HG02798 (cell line): ENCODE measurements around the gene CDKN2B.
A peak's percentile ranks its signal among the peaks of the same experiment; 100 is the strongest.

Experiments used
- ATAC-seq: cut with Tn5 transposase; IDR thresholded peaks from one replicate; pipeline ENCODE4 v1.9.1; 2021; ENCODE audit warnings: mild to moderate bottlenecking; ENCODE audit not compliant: unreplicated experiment, poor library complexity

Gene CDKN2B

GRCh38 chr9:22036866-22037626, 27.9 kb upstream of the CDKN2B start:
- ATAC-seq, result no peak

DNA sequence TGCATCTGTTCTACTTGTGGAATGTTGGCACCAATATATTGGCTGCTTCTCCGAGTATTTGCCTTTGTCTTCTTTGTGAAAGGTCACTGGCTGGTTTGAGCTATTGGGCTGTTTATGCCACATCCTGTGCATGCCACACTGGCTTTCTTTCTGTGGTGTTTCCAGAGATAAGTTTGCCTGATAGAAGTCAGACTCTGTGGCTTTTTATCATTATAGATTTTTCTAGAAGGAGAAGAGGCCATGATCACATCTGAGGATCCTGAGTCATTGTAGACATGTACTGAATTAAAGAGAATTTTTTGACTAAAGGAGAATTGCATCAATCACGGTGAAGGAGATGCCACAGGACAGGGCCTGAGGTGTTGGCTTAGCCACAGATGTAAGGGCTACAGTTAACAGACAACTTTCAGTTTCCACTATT, 26.5 kb upstream of the CDKN2B start:
- ATAC-seq, result no peak

- peak; percentile 35 for ATAC-seq
Observed at GRCh38 chr9:22033012-22033630, 24.0 kb upstream of the CDKN2B start.

DNA sequence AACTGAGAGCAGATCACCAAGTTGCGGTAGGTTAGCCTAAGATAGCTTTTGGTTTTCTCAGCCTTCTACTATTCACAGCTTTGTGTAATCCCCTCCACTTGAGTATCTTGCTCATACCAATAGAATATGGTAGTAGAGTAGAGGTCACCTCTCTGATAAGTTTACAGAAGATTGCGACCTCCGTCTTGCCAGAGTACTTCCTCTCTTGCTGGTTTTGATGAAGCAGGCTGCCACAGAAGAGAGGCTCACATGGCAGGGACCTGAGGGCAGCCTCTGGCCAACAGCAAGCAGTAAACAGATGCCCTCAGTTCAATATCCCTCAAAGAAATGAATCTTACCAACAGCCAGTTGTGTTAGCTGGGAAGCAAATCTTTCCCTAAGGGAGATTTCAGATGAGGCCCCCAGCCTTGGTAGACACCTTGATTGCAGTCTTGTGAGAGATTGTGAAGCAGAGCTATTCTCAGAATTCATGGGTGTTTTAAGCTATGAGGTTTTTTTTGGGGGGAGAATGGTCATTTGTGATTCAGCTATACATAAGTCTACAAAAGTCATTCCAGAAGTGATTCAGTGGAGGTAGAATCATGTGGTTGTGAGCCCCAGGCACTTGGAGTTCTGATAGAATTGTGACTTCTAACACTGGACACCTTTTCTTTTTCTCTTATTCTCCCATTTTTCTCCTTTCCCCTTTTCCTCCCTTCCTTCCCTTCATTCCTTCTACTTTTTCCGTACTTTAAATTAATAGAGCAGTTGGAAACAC, 22.7 kb upstream of the CDKN2B start:
- no peak for ATAC-seq

DNA sequence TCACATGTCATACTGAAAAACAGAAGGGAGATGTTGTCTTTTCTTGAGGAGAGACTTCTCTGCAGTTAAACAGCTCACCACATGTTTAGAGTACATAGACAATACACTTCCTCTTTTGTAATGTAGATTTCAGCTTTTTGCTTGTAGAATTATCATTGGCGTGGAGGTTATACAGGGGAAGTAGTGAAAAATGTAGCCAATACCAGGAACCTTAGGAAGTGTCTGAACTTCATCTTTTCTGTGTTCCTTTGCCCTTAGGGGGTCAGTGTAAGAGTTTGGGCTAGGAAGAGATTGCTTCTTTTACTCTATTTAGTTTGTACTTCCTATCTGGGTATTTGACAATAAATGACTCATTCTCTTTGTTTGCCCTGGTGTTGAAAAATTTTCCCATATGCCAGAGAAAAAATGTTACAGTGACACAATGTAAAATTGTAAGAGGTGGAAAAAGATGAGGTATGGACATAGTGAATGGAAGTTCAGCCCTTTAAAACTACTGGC, 21.0 kb upstream of the CDKN2B start:
- peak; percentile 75 for ATAC-seq

- no peak for ATAC-seq
Observed at GRCh38 chr9:22029231-22029630, 20.1 kb upstream of the CDKN2B start.

DNA sequence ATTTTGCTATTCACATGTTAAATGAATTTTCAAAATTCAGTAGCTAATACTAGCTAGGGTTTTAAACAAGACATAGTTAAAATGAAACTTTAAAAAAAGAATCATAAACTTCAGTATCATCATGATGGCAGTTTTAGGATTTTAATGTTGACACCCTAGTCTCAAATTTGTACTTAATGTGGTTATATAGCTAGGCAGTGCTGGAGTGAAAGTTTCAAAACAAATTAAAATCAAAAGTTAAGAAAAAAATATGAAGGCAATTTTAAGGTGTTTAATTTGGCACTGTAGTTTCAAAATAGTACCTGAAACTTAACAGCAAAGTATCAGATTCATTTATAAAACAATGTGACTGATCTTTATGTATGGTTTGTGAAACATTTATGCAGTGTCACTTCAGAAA, 19.3 kb upstream of the CDKN2B start:
- no peak for ATAC-seq

DNA sequence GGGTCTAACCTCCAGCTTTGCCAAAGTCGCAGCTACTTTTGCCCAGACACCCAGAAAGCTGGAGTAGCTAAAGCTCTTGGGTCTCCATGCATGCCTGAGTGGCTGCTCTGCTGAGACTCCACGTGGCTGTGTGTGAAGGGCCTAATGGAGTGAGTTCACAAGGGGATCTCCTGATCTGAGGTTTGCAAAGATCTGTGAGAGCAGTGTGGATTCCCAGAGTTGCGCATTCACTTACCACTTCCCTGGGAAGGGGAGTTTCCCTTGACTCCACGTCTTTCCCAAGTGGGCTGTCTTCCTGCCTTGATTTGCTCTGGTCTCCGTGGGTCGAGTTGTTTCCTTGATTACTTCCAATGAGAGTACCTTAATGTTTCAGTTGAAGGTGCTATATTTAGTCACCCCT, 17.6 kb upstream of the CDKN2B start:
- no peak for ATAC-seq

GRCh38 chr9:22022396-22022795, 13.3 kb upstream of the CDKN2B start:
- ATAC-seq, result no peak

DNA sequence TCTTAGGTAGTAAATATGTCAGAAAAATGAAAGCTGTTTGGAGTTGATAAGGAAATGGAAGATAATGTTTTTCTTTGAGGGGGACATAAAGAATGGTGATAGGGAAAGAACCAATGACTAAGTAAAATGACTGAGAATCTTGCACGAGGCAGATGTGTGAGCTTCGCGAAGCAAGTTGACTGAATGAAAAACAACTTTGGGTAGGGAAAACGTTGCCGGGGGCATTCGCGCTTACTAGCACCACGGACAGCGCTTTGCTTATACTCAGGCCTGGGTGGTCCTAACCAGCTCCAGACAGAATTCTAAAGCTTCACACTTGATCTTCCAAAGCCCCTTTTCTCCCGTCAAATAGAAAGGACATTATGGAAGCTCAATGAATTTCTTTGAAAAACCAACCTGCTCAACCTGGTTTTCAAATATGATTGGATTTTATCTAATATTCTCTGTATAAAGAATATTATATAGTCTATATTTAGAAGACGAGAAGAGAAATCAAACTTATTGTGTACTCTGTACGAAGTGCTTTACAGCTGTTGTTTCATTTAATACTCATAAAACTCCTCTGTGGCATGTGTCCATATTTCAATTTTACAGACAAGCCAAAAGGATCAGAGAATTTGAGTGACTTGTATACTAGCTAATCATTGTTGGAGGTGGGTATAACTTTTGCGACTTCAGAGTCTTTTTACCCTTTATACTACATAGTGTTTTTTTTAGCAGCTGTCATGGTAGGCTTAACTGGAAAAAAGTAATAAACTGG, 1.9 kb upstream of the CDKN2B start:
- ATAC-seq, result no peak

DNA sequence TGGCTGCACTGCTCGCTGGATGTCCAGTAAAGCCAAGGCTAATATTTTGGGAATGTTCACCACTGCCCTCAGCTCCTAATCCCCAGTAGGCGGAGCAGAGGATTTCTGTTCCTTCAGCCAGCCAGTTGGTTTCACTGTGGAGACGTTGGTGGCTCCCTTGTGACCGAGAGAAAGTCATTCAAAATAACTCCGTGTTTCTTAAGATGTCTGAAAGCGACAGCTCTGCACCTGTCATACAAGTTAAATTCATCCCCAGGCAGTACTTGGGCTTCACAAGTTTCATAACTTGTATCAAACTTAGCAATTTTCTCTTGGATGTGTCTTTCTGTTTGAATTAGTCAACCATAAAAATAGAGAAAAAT, 382 bp upstream of the CDKN2B start:
- peak; percentile 58 for ATAC-seq

DNA sequence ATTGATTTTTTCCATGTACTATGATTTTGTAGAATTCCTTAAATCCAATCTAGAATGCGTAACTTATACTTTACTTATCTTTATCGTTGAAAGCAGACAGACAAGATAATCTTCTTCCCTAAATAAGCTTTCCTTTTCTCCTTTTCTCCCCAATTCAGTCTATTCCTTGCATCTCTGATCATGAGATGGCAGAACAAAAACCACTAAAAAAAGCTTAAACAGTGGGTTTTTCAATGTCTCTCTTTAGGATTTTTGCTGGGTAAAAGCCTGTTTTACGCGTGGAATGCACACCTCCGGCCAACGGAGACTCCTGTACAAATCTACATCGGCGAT, 755 bp downstream of the CDKN2B start:
- no peak for ATAC-seq

- no peak for ATAC-seq
Observed at GRCh38 chr9:22005702-22006606, 3.2 kb downstream of the CDKN2B start.

DNA sequence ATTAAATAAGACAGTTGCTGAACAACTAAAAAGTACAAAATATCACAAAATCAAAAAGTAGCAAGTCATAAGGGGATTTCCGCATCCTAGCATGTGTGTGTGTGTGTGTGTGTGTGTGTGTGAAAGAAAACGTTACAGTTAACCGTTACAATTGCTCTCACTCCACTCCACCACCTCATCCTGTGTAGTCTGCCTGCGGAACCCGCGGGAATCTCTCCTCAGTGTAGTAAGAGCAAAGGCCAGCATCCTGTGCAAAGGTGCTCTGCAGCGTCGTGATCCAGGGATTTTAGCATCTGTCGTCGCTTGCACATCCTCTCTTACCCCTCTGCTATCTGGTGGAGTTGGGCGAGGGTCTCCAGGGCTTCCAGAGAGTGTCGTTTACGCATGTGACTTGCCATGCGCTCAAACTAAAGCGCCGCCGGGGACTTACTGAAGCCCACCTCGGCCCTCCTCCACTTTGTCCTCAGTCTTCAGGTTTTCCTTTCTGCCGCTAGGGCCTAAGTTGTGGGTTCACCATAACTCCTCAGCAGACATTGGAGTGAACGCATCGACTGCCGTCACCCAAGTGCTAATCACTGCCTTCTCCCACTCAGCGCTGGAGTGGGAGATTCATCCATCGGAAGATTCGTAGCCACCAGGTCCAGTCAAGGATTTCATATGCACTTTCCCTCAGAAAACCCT, 3.9 kb downstream of the CDKN2B start:
- ATAC-seq, result no peak

GRCh38 chr9:22002038-22002437, 7.1 kb downstream of the CDKN2B start:
- no peak for ATAC-seq

DNA sequence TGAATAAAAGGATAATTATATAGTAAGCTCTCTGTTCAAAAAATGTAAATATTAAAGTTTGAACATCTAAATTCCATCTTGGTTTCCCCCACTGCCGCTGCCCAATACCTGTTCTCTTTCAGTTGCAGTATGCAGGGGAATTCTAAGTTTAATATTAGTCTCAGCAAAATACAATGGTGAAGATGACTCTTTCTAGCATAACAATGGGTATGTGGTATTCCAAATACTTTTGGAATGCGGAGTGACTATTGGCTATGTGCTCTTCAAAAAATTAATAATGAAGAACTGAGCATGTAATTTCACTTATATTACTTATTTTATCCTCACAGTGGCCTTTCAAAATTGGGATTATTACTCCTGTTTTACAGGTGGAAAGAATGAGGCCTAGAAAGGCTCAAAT, 11.1 kb downstream of the CDKN2B start:
- ATAC-seq, result no peak

DNA sequence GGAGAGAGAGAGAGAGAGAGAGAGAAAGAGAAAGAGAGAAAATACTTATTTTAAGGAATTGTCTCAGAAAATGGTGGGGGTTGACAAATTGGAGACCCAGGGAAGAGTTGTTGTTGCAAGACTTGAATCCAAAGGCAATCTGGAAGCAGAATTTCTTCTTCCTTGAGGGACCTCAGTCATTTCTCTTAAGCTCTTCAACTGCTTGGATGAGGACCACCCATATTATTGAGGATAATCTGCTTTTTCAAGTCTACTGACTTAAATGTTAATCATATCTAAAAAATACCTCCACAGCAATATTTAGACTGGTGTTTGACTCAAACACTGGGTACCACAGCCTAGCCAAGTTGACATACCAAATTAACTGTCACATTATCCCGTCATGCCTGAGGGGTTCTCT, 11.6 kb downstream of the CDKN2B start:
- no peak for ATAC-seq

GRCh38 chr9:21996858-21997257, 12.2 kb downstream of the CDKN2B start:
- ATAC-seq, result no peak

DNA sequence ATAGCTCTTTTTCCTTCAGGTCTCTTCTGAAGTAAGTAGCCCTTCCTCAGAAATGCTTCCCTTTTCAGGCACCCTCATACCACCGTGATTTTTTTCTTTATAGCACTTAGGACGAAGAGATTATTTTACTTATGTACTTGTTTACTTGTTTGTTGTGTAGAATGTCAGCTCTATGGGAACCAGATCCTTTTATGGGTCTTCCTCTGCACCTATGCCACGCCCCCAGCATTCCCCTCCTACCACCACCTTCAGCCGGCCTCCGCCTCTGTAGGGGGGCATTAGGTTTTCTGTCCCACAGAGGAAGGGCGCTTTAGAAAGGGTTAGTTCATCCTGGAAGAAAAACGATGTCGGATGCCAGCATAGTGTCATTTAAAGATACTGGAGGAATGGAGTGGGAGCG, 12.7 kb downstream of the CDKN2B start:
- ATAC-seq, result no peak
